Vagina (tissue), 2 donors: ENCODE results near the gene EFEMP2.

Source experiments
- POLR2A ChIP-seq, 2 donors: fragments of 450-650 bp; IDR thresholded peaks; one replicate each; pipeline ENCODE4 v1.6.1; 2017; ENCODE audit warnings: antibody characterized with exemption in 2 of 2, mild to moderate bottlenecking in 2 of 2, moderate library complexity in 2 of 2
- POLR2AphosphoS5 ChIP-seq, 2 donors: sonication (generic); formaldehyde crosslinking; IDR thresholded peaks; one replicate each; pipeline ENCODE4 v1.9.0; 2017; ENCODE audit warnings: antibody characterized with exemption in 2 of 2, mild to moderate bottlenecking in 2 of 2, low read depth in 1 of 2; ENCODE audit not compliant: insufficient read depth in 1 of 2
- TF ChIP-seq, protein P1 (sequence below), 3 experiments: fragments of 450-650 bp in 2 of 3; fragments of 200-600 bp in 1 of 3; sonication (generic) in 1 of 3; IDR thresholded peaks; one replicate each; pipeline ENCODE4 v1.5.1; 2017 to 2019; ENCODE audit warnings: antibody characterized with exemption in 3 of 3, mild to moderate bottlenecking in 2 of 3, moderate library complexity in 2 of 3

DNA sequence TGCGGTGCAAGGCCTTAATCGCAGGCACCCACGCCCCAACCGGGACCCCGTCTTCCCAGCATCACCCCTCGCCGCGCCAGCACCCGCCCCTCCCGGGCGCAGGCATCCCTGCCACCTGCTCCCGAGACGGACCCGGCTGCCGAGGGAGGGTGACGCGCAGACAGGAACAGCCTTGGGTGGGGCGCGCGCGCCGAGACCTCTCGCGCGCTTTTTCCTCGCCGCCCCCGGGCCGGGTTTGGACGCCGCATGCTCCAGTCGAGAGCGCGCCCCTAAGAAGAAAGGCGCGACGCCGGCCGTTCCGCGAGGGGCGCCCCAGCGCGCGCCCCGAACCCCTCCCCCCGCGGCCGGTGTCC, 15.1 kb downstream of the EFEMP2 start:
- TF ChIP-seq, protein P1, sequence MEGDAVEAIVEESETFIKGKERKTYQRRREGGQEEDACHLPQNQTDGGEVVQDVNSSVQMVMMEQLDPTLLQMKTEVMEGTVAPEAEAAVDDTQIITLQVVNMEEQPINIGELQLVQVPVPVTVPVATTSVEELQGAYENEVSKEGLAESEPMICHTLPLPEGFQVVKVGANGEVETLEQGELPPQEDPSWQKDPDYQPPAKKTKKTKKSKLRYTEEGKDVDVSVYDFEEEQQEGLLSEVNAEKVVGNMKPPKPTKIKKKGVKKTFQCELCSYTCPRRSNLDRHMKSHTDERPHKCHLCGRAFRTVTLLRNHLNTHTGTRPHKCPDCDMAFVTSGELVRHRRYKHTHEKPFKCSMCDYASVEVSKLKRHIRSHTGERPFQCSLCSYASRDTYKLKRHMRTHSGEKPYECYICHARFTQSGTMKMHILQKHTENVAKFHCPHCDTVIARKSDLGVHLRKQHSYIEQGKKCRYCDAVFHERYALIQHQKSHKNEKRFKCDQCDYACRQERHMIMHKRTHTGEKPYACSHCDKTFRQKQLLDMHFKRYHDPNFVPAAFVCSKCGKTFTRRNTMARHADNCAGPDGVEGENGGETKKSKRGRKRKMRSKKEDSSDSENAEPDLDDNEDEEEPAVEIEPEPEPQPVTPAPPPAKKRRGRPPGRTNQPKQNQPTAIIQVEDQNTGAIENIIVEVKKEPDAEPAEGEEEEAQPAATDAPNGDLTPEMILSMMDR (IDR thresholded peaks at IDR 0.05), result no peak
- TF ChIP-seq POLR2A (IDR thresholded peaks at IDR 0.05), result no peak
- no peak for TF ChIP-seq POLR2AphosphoS5 (IDR thresholded peaks at IDR 0.05; ENCODE audit: insufficient read depth in 1 of 2, low read depth in 1 of 2)
